Endothelial cell of umbilical vein (primary cell): Measurements from ENCODE around the gene SLC25A26. TPM values are rescaled to one million over a fixed set of nuclear protein-coding genes. Genes with fewer than 3 reads are reported as not detected.

Experiments
- BruUV-seq: library from RNA; stranded (reverse); fragments of 400-500 nt; replicated peaks from 2 replicates; lab custom pipeline; 2021; lab: Mats Ljungman, UMichigan
- CTCF ChIA-PET: fragments of 300-600, 350-600 bp; sonication (Branson Sonifier 250); formaldehyde crosslinking; loops from one replicate; lab custom pipeline; 2021; ENCODE audit warnings: antibody characterized with exemption, inconsistent platforms; lab: Charles Lee
- POLR2A ChIA-PET: fragments of 300-600, 350-600 bp; sonication (Branson Sonifier 250); formaldehyde crosslinking; loops from one replicate; lab custom pipeline; 2021; ENCODE audit warnings: antibody characterized with exemption, inconsistent platforms; lab: Charles Lee
- DNase-seq: peaks from one replicate; pipeline ENCODE4 v3.0.0-alpha.2; 2011; ENCODE audit warnings: low read depth, low spot score
- FAIRE-seq: peaks from 2 replicates; lab custom pipeline; 2011; peaks lifted over from hg19 to GRCh38; lab: Jason Lieb, UNC
- H2AFZ ChIP-seq: 2 replicates; pipeline ENCODE4 v1.6.0; 2012; ENCODE audit warnings: low read depth, low read length, control low read depth, inconsistent platforms
- H3K27ac ChIP-seq: 2 replicates; pipeline ENCODE4 v1.5.1; 2011; ENCODE audit warnings: low read depth, mild to moderate bottlenecking, control low read depth, low read length, moderate library complexity; ENCODE audit not compliant: insufficient read depth
- H3K27me3 ChIP-seq, 2 experiments: 2 replicates each; pipeline versions ENCODE4 v1.6.0 to v1.6.1; 2011; ENCODE audit warnings: low read length in 2 of 2, mixed read lengths in 1 of 2; ENCODE audit not compliant: control insufficient read depth in 2 of 2, insufficient read depth in 2 of 2
- H3K36me3 ChIP-seq, 2 experiments: 2 replicates in 1 of 2; 3 replicates in 1 of 2; pipeline ENCODE4 v1.5.1; 2011; ENCODE audit warnings: low read length in 2 of 2, mild to moderate bottlenecking in 1 of 2, moderate library complexity in 1 of 2; ENCODE audit not compliant: control insufficient read depth in 2 of 2, insufficient read depth in 2 of 2; ENCODE audit errors: extremely low read depth in 1 of 2
- H3K4me1 ChIP-seq: 3 replicates; pipeline ENCODE4 v1.5.1; 2011; ENCODE audit warnings: mild to moderate bottlenecking, low read length; ENCODE audit not compliant: control insufficient read depth, insufficient read depth; ENCODE audit errors: extremely low read depth
- H3K4me2 ChIP-seq: 2 replicates; pipeline ENCODE4 v1.6.1; 2011; ENCODE audit warnings: low read length, control low read depth, mixed read lengths; ENCODE audit not compliant: insufficient read depth
- H3K4me3 ChIP-seq, 3 experiments: fragments of 200-600 bp in 1 of 3; sonication (generic), shearing (Covaris generic) in 1 of 3; replicated peaks in 1 of 3; 2 replicates each; pipeline ENCODE4 v1.5.1; 2011 to 2016; ENCODE audit warnings: control low read depth in 3 of 3, low read length in 3 of 3, mild to moderate bottlenecking in 2 of 3, inconsistent platforms in 1 of 3, low read depth in 1 of 3, moderate library complexity in 1 of 3; ENCODE audit not compliant: insufficient read depth in 1 of 3
- H3K79me2 ChIP-seq: 2 replicates; pipeline ENCODE4 v1.6.0; 2012; ENCODE audit warnings: low read length, inconsistent platforms; ENCODE audit not compliant: control insufficient read depth, insufficient read depth
- H3K9ac ChIP-seq: replicated peaks from 2 replicates; pipeline ENCODE3; 2011; ENCODE audit warnings: low read length, control low read depth; ENCODE audit not compliant: insufficient read depth; ENCODE audit errors: extremely low read depth
- H3K9me1 ChIP-seq: replicated peaks from 3 replicates; pipeline ENCODE4 v1.6.0; 2011; ENCODE audit warnings: mild to moderate bottlenecking, low read length; ENCODE audit not compliant: control insufficient read depth, insufficient read depth; ENCODE audit errors: extremely low read depth
- H3K9me3 ChIP-seq: replicated peaks from 2 replicates; pipeline ENCODE4 v1.5.1; 2012; ENCODE audit warnings: low read length, inconsistent platforms; ENCODE audit not compliant: control insufficient read depth, insufficient read depth
- H4K20me1 ChIP-seq: replicated peaks from 2 replicates; pipeline ENCODE3; 2011; ENCODE audit warnings: mild to moderate bottlenecking, low read length; ENCODE audit not compliant: control insufficient read depth, insufficient read depth; ENCODE audit errors: extremely low read depth
- CTCF ChIP-seq, 2 donors: IDR thresholded peaks; 1 replicate in 1 of 2; 2 replicates in 1 of 2; pipeline ENCODE4 v1.5.1; 2011; ENCODE audit warnings: low read length in 2 of 2, mild to moderate bottlenecking in 2 of 2, moderate library complexity in 2 of 2, control low read depth in 1 of 2, inconsistent platforms in 1 of 2, low read depth in 1 of 2; ENCODE audit not compliant: insufficient read depth in 1 of 2; ENCODE audit errors: extremely low read depth in 1 of 2
- FOS ChIP-seq: IDR thresholded peaks from 2 replicates; pipeline ENCODE4 v1.6.1; 2011; ENCODE audit warnings: mild to moderate bottlenecking, low read length, moderate library complexity, borderline replicate concordance; ENCODE audit not compliant: insufficient read depth
- GATA2 ChIP-seq: IDR thresholded peaks from 2 replicates; pipeline ENCODE4 v1.7.0; 2011; ENCODE audit warnings: low read depth, mild to moderate bottlenecking, moderate library complexity, mixed read lengths, low read length; ENCODE audit not compliant: insufficient read length, insufficient read depth
- JUN ChIP-seq: IDR thresholded peaks from 2 replicates; pipeline ENCODE4 v1.6.1; 2011; ENCODE audit warnings: borderline replicate concordance, low read depth; ENCODE audit not compliant: insufficient read length, insufficient read depth
- MYC ChIP-seq: IDR thresholded peaks from one replicate; pipeline ENCODE4 v1.6.1; 2011; ENCODE audit warnings: mild to moderate bottlenecking, low read depth, low read length
- POLR2A ChIP-seq: IDR thresholded peaks from 2 replicates; pipeline ENCODE4 v1.6.1; 2012; ENCODE audit warnings: low read depth, mild to moderate bottlenecking, control low read depth, low read length
- POLR2AphosphoS5 ChIP-seq: IDR thresholded peaks from 2 replicates; pipeline ENCODE4 v1.6.1; 2012; ENCODE audit warnings: low read depth, mild to moderate bottlenecking, control low read depth, low read length, moderate library complexity; ENCODE audit not compliant: insufficient read depth
- dilution Hi-C: fragments of 300-500 bp; cut with MboI; formaldehyde crosslinking; loops from one replicate; pipeline ENCODE4 v1.15.0; 2019; ENCODE audit warnings: low sequenced_read_pairs; ENCODE audit not compliant: extremely low pct_ligation_motif_present
- intact Hi-C: fragments of 100-400 bp; cut with micrococcal nuclease; formaldehyde crosslinking; loops from one replicate; pipeline ENCODE4 v1.10.0; 2022
- polyA plus RNA-seq, 4 experiments: library from polyadenylated mRNA; depleted of rRNA in 3 of 4; stranded (reverse) in 3 of 4; unstranded in 1 of 4; fragments of >200 nt; gene quantifications; 2 replicates each; pipeline versions ENCODE4 v1.2.1 to v1.2.3, GENCODE V29; 2011 to 2012; ENCODE audit warnings: missing spikeins in 1 of 4
- total RNA-seq: library from RNA; stranded (reverse); gene quantifications from 2 replicates; pipeline ENCODE4 v1.2.3, GENCODE V29; 2021
- TF ChIP-seq, protein P1 (sequence below): IDR thresholded peaks from 2 replicates; pipeline ENCODE4 v1.6.1; 2011; ENCODE audit not compliant: insufficient read depth, insufficient read length

Gene SLC25A26
- total and polyA plus RNA-seq, 2 donors (not counting 3 experiments of a cell fraction or from before 2014, with no cell fraction given): 11.8 to 23.5 TPM

DNA sequence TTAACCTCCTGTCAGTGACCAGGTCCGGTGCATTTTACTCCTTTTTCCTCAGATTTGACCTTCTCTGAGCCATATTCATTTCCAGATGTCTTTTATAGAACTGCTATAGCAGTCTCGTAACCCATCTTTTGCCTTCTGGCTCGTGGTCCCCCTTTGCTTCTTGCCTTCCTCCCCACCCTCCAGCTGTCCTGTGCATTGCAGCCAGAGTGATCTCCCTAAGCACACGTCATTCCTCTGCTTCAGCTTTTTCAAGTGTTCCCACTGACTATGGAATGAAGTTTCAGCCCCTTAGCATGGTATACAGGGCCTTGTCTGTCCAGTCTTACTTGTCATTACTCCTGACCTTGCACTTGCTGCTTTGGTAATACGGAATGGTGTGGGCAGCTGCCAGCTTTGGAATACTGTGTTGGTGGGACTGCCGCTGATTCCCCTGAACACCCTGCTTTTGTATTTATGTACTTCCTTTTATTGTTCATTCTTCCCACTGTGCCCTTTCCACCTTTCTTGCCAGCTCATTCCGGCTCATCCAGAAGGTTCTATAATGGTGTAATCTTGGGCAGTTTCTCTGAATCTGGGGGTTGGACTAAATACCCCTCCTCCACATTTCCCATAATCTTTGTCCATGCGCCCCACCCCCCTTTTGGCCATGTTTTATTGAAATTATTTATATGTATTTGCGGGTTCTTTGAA, 38.9 kb downstream of the SLC25A26 start:
- Histone ChIP-seq H3K27ac (no peak overlapping the region), H3K4me1 (peaks cover 10% of the 10 kb centered on the region), H3K9me3 (no peaks in the 10 kb centered on the region), H3K27me3 (no peaks in the 10 kb centered on the region), H3K9ac (no peak overlapping the region), H4K20me1 (no peaks in the 10 kb centered on the region), H2AFZ (no peak overlapping the region), H3K79me2 (no peaks in the 10 kb centered on the region), H3K4me2 (no peak overlapping the region), H3K9me1 (no peaks in the 10 kb centered on the region), H3K4me3 (no peak overlapping the region), H3K36me3 (no peaks in the 10 kb centered on the region)
- FAIRE-seq (peak; percentile 24), DNase-seq (peak; percentile 47)
- POLR2A ChIA-PET: no interaction called here
- intact Hi-C loops (loop anchor here (10.0 kb wide), 2 partner anchors 855 to 1595 kb away; no protein-coding TSS in a partner anchor), dilution Hi-C loops (no loop called here)
- CTCF ChIA-PET: interaction anchor here (1.0 kb wide), 1 partner anchor 562 kb away, joined by 8 read pairs; no protein-coding TSS in a partner anchor
- no peak for TF ChIP-seq MYC
- TF ChIP-seq FOS: peak; percentile 34
- TF ChIP-seq POLR2AphosphoS5: no peak
- TF ChIP-seq POLR2A: no peak
- TF ChIP-seq, protein P1, sequence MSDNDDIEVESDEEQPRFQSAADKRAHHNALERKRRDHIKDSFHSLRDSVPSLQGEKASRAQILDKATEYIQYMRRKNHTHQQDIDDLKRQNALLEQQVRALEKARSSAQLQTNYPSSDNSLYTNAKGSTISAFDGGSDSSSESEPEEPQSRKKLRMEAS: no peak
- no peak for TF ChIP-seq JUN
- no peak for TF ChIP-seq CTCF (IDR thresholded peaks at IDR 0.05; ENCODE audit: extremely low read depth in 1 of 2, insufficient read depth in 1 of 2, low read depth in 1 of 2, low read length in 2 of 2)
- TF ChIP-seq GATA2: no peak
- BruUV-seq: no TSS peak
